Subcutaneous abdominal adipose tissue (tissue), 5 donors: ENCODE results near the gene PCDHA7.
"Not testable (repeated sequence)": the region's sequence is repeated elsewhere in the genome, so short reads cannot be mapped to it uniquely, and the experiment has no call there.

Source experiments
- H3K27ac ChIP-seq: one replicate; pipeline ENCODE4 v1.7.0; 2013; ENCODE audit warnings: low read depth, mild to moderate bottlenecking, inconsistent platforms, low read length, moderate library complexity
- H3K27me3 ChIP-seq, 5 donors: one replicate each; pipeline ENCODE4 v1.7.0; 2013; ENCODE audit warnings: low read length in 5 of 5, inconsistent platforms in 1 of 5; ENCODE audit not compliant: control insufficient read depth in 5 of 5, insufficient read depth in 4 of 5
- H3K36me3 ChIP-seq, 5 donors: one replicate each; pipeline ENCODE4 v1.7.0; 2013; ENCODE audit warnings: low read length in 5 of 5; ENCODE audit not compliant: control insufficient read depth in 5 of 5, insufficient read depth in 5 of 5
- H3K4me1 ChIP-seq, 5 donors: one replicate each; pipeline ENCODE4 v1.7.0; 2013; ENCODE audit warnings: low read length in 5 of 5, mild to moderate bottlenecking in 3 of 5, moderate library complexity in 1 of 5; ENCODE audit not compliant: control insufficient read depth in 5 of 5, insufficient read depth in 5 of 5
- H3K4me3 ChIP-seq, 5 donors: one replicate each; pipeline ENCODE4 v1.7.0; 2013; ENCODE audit warnings: low read length in 5 of 5, low read depth in 1 of 5
- H3K9ac ChIP-seq, 5 donors: one replicate each; pipeline ENCODE4 v1.7.0; 2013; ENCODE audit warnings: low read length in 5 of 5, mild to moderate bottlenecking in 4 of 5, moderate library complexity in 3 of 5
- H3K9me3 ChIP-seq, 5 donors: one replicate each; pipeline ENCODE4 v1.7.0; 2013; ENCODE audit warnings: low read length in 5 of 5; ENCODE audit not compliant: control insufficient read depth in 5 of 5
- donor health status: healthy.
- donor health status: healthy.
- donor health status: healthy.
- donor health status: healthy.
- donor health status: healthy.

The PCDHA7 gene

DNA sequence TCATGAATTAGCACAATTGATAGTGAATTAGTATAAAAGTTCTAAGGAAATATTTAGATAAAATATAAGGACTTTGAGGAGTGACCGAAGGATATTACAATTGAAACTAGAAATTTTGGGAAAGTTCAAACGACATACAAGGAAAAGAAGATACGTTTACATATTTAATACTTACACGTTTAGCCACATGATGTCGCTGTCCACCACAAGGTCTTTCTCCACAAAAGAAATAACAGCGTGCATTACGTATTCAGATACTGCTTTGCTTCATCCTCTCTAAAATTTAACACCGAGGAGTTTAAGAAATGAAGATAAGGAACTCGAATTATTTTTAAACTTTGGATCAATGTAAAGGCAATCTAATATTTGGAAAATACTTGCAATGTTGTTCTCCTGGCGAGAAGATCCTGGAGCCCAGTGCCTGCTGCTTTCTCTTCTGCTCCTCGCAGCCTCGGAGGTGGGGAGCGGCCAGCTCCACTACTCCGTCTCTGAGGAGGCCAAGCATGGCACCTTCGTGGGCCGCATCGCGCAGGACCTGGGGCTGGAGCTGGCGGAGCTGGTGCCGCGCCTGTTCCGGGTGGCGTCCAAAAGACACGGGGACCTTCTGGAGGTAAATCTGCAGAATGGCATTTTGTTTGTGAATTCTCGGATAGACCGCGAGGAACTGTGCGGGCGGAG lies 33.1 kb upstream of the PCDHA7 start, which contains the start of gene PCDHA3:
Gene PCDHA3, plus strand, starts transcription at position 242 of the 678 bp plus-strand sequence.
- Histone ChIP-seq H3K27me3 (peaks cover 0 to 16% (median 0%) of the 10 kb centered on the region in 5 donors), H3K9me3 (peaks cover 9 to 43% (median 31%) of the 10 kb centered on the region in 5 donors), H3K36me3 (no peaks in the 10 kb centered on the region), H3K9ac (no peak within 1 kb of the TSS), H3K4me1 (no peaks in the 10 kb centered on the region), H3K27ac (no peak within 1 kb of the TSS), H3K4me3 (peak within 1 kb of the TSS; percentile 23 to 60 (median 35))

DNA sequence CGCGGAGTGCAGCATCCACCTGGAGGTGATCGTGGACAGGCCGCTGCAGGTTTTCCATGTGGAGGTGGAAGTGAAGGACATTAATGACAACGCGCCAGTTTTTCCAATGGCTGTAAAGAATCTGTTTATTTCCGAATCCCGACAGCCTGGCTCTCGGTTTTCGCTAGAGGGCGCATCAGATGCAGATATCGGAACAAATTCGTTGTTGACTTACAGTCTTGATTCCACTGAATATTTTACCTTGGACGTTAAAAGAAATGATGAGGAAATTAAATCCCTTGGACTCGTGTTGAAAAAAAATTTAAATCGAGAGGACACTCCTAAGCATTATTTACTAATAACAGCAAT lies 32.6 kb upstream of the PCDHA7 start:
- peaks cover 0 to 14% (median 0%) of the 10 kb centered on the region in 5 donors for H3K27me3 ChIP-seq

GRCh38 chr5:140802381-140802780 lies 31.7 kb upstream of the PCDHA7 start:
- not testable (repeated sequence) for H3K36me3 ChIP-seq, H3K9ac ChIP-seq, H3K27ac ChIP-seq, H3K27me3 ChIP-seq, H3K4me1 ChIP-seq
- peak overlapping the region in 2 of 5 donors; percentile 28 to 51 for H3K4me3 ChIP-seq
- H3K9me3 ChIP-seq = peaks cover 7 to 36% (median 26%) of the 10 kb centered on the region in 5 donors

More for the DNA sequence above, 32.6 kb upstream of the PCDHA7 start:
- Histone ChIP-seq H3K9ac (no peak overlapping the region), H3K4me3 (peak overlapping the region in 4 of 5 donors; percentile 23 to 60 (median 43)), H3K36me3 (no peaks in the 10 kb centered on the region), H3K9me3 (peaks cover 7 to 38% (median 27%) of the 10 kb centered on the region in 5 donors), H3K27ac (no peak overlapping the region), H3K4me1 (no peaks in the 10 kb centered on the region)

DNA sequence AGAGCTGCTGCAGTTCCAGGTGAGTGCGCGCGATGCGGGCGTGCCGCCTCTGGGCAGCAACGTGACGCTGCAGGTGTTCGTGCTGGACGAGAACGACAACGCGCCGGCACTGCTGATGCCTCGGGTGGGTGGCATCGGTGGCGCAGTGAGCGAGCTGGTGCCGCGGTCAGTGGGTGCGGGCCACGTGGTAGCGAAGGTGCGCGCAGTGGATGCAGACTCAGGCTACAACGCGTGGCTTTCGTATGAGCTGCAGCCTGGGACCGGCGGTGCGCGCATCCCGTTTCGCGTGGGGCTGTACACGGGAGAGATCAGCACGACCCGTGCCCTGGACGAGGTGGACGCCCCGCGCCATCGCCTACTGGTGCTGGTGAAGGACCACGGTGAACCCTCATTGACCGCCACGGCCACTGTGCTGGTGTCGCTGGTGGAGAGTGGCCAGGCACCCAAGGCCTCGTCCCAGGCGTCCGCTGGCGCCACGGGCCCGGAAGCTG lies 31.2 kb upstream of the PCDHA7 start:
- H3K27ac ChIP-seq = no peak overlapping the region
- H3K36me3 ChIP-seq = no peaks in the 10 kb centered on the region
- H3K9me3 ChIP-seq = peaks cover 7 to 38% (median 29%) of the 10 kb centered on the region in 5 donors
- H3K4me3 ChIP-seq = peak overlapping the region in 1 of 5 donors; percentile 51
- peaks cover 0 to 9% (median 0%) of the 10 kb centered on the region in 5 donors for H3K27me3 ChIP-seq
- no peak overlapping the region for H3K9ac ChIP-seq
- H3K4me1 ChIP-seq = no peaks in the 10 kb centered on the region

GRCh38 chr5:140806834-140807775 lies 27.0 kb upstream of the PCDHA7 start, which contains the start of gene PCDHA4:
Gene PCDHA4 (plus strand): TSS chr5:140807068.
- Histone ChIP-seq H3K9me3 (peaks cover 5 to 42% (median 34%) of the 10 kb centered on the region in 5 donors), H3K36me3 (no peaks in the 10 kb centered on the region), H3K4me3 (peak within 1 kb of the TSS in 4 of 5 donors; percentile 8 to 59 (median 54)), H3K9ac (no peak within 1 kb of the TSS), H3K27me3 (peaks cover 0 to 16% (median 0%) of the 10 kb centered on the region in 5 donors), H3K27ac (no peak within 1 kb of the TSS), H3K4me1 (no peaks in the 10 kb centered on the region)

GRCh38 chr5:140808241-140808888 lies 25.7 kb upstream of the PCDHA7 start:
- H3K4me3 ChIP-seq = peak overlapping the region in 1 of 5 donors; percentile 22

DNA sequence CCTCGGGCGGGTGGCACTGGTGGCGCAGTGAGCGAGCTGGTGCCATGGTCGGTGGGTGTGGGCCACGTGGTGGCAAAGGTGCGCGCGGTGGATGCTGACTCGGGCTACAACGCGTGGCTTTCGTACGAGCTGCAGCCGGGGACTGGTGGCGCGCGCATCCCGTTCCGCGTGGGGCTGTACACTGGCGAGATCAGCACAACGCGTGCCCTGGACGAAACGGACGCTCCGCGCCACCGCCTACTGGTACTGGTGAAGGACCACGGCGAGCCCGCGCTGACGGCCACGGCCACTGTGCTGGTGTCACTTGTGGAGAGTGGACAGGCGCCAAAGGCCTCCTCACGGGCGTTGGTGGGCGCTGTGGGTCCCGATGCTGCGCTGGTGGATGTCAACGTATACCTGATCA lies 25.2 kb upstream of the PCDHA7 start:
- H3K9ac ChIP-seq = no peak overlapping the region
- H3K9me3 ChIP-seq = peaks cover 2 to 36% (median 21%) of the 10 kb centered on the region in 5 donors
- no peaks in the 10 kb centered on the region for H3K36me3 ChIP-seq
- peaks cover 0 to 7% (median 0%) of the 10 kb centered on the region in 5 donors for H3K27me3 ChIP-seq
- H3K4me3 ChIP-seq = peak overlapping the region in 1 of 5 donors; percentile 22
- no peak overlapping the region for H3K27ac ChIP-seq
- no peaks in the 10 kb centered on the region for H3K4me1 ChIP-seq

More at GRCh38 chr5:140808241-140808888, 25.7 kb upstream of the PCDHA7 start:
- H3K9ac ChIP-seq, H3K27me3 ChIP-seq, H3K36me3 ChIP-seq, H3K27ac ChIP-seq, H3K4me1 ChIP-seq: not testable (repeated sequence)
- peaks cover 4 to 36% (median 21%) of the 10 kb centered on the region in 5 donors for H3K9me3 ChIP-seq

- peak within 1 kb of the TSS in 3 of 5 donors; percentile 22 to 45 (median 29) for H3K4me3 ChIP-seq
- H3K27ac ChIP-seq = no peak within 1 kb of the TSS
- peaks cover 0 to 10% (median 0%) of the 10 kb centered on the region in 5 donors for H3K27me3 ChIP-seq
These were observed 12.4 kb upstream of the PCDHA7 start, which contains the start of gene PCDHA5 for GRCh38 chr5:140821375-140822280. Gene PCDHA5 (plus strand): TSS chr5:140821613.

DNA sequence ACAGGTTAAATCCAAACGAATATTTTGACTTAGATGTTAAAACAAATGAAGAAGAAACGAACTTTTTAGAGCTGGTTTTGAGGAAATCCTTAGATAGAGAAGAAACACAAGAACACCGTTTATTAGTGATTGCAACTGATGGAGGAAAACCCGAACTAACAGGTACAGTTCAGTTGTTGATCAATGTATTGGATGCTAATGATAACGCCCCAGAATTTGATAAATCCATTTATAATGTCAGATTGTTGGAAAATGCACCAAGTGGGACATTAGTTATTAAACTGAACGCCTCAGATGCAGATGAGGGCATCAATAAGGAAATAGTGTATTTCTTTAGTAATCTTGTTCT lies 11.8 kb upstream of the PCDHA7 start:
- H3K36me3 ChIP-seq = no peaks in the 10 kb centered on the region
- no peaks in the 10 kb centered on the region for H3K4me1 ChIP-seq
- H3K27me3 ChIP-seq = peaks cover 0 to 10% (median 0%) of the 10 kb centered on the region in 5 donors
- H3K4me3 ChIP-seq = peak overlapping the region in 1 of 5 donors; percentile 45
- H3K9ac ChIP-seq = no peak overlapping the region
- H3K9me3 ChIP-seq = peaks cover 5 to 15% (median 12%) of the 10 kb centered on the region in 5 donors
- H3K27ac ChIP-seq = no peak overlapping the region

More at GRCh38 chr5:140821375-140822280, 12.4 kb upstream of the PCDHA7 start, which contains the start of gene PCDHA5:
- Histone ChIP-seq H3K9me3 (peaks cover 5 to 19% (median 15%) of the 10 kb centered on the region in 5 donors), H3K9ac (no peak within 1 kb of the TSS), H3K4me1 (no peaks in the 10 kb centered on the region), H3K36me3 (no peaks in the 10 kb centered on the region)
